Measurements from ENCODE around the gene ZBTB44. TPM values are rescaled to one million over a fixed set of nuclear protein-coding genes. Genes with fewer than 3 reads are reported as not detected.
A peak's percentile ranks its signal among the peaks of the same experiment; 100 is the strongest.

ZBTB44 gene
- total RNA-seq, 4 donors from 2014 or later: 48.8 to 72.3 (median 60.1) TPM

- Histone ChIP-seq H3K36me3 (no peaks in the 10 kb centered on the region), H3K27ac (no peak overlapping the region), H3K9me3 (no peaks in the 10 kb centered on the region), H3K4me1 (peaks cover 0 to 5% (median 3%) of the 10 kb centered on the region in 3 donors), H3K27me3 (no peaks in the 10 kb centered on the region), H3K4me3 (no peak overlapping the region)
- no peak for TF ChIP-seq EP300 (IDR thresholded peaks at IDR 0.05)
- TF ChIP-seq POLR2AphosphoS5 (IDR thresholded peaks at IDR 0.05): no peak
- no peak for TF ChIP-seq POLR2A (IDR thresholded peaks at IDR 0.05)
- no peak for TF ChIP-seq CTCF (IDR thresholded peaks at IDR 0.05)
- WGBS, 2 donors (ENCODE audit: low coverage in 1 of 2): 68 to 100% methylated on average over 1 to 3 of the region's 4 CpGs
- peak; percentile 46 for ATAC-seq
Measured at GRCh38 chr11:130180491-130180890, 134.2 kb downstream of the ZBTB44 start.

- WGBS, 2 donors (ENCODE audit: low coverage in 1 of 2): 40 to 81% methylated on average over 1 to 4 of the region's 21 CpGs
- Histone ChIP-seq H3K4me1 (peaks cover 0 to 5% (median 3%) of the 10 kb centered on the region in 3 donors), H3K36me3 (no peaks in the 10 kb centered on the region), H3K4me3 (no peak overlapping the region), H3K9me3 (peaks cover 0 to 5% (median 0%) of the 10 kb centered on the region in 3 donors), H3K27me3 (no peaks in the 10 kb centered on the region), H3K27ac (peak overlapping the region in 1 of 4 donors; percentile 24)
- TF ChIP-seq POLR2A (IDR thresholded peaks at IDR 0.05) (no peak), EP300 (IDR thresholded peaks at IDR 0.05) (no peak), POLR2AphosphoS5 (IDR thresholded peaks at IDR 0.05) (no peak), CTCF (IDR thresholded peaks at IDR 0.05) (no peak)
- ATAC-seq: no peak
Measured at GRCh38 chr11:130179396-130180306, 135.1 kb downstream of the ZBTB44 start.

- H3K4me1 ChIP-seq: peaks cover 0 to 5% (median 3%) of the 10 kb centered on the region in 3 donors
- peaks cover 0 to 9% (median 0%) of the 10 kb centered on the region in 3 donors for H3K9me3 ChIP-seq
- H3K36me3 ChIP-seq: no peaks in the 10 kb centered on the region
- H3K4me3 ChIP-seq: no peak overlapping the region
- ATAC-seq: no peak
- WGBS, 2 donors (ENCODE audit: low coverage in 1 of 2): 50 to 76% methylated on average over 2 of the region's 16 CpGs
- H3K27me3 ChIP-seq: no peaks in the 10 kb centered on the region
- no peak overlapping the region for H3K27ac ChIP-seq
- no peak for TF ChIP-seq POLR2AphosphoS5 (IDR thresholded peaks at IDR 0.05)
- no peak for TF ChIP-seq CTCF (IDR thresholded peaks at IDR 0.05)
- TF ChIP-seq POLR2A (IDR thresholded peaks at IDR 0.05): no peak
- no peak for TF ChIP-seq EP300 (IDR thresholded peaks at IDR 0.05)
Measured at GRCh38 chr11:130178441-130179339, 136.0 kb downstream of the ZBTB44 start.

GRCh38 chr11:130177782-130178181 is 136.9 kb downstream of the ZBTB44 start:
- Histone ChIP-seq H3K4me1 (peaks cover 0 to 5% (median 3%) of the 10 kb centered on the region in 3 donors), H3K9me3 (peaks cover 0 to 9% (median 0%) of the 10 kb centered on the region in 3 donors), H3K36me3 (no peaks in the 10 kb centered on the region), H3K27ac (no peak overlapping the region), H3K27me3 (no peaks in the 10 kb centered on the region), H3K4me3 (no peak overlapping the region)
- TF ChIP-seq CTCF (IDR thresholded peaks at IDR 0.05): no peak
- no peak for TF ChIP-seq POLR2AphosphoS5 (IDR thresholded peaks at IDR 0.05)
- TF ChIP-seq EP300 (IDR thresholded peaks at IDR 0.05): no peak
- no peak for TF ChIP-seq POLR2A (IDR thresholded peaks at IDR 0.05)
- WGBS, 2 donors (ENCODE audit: low coverage in 1 of 2): 82 to 94% methylated on average over 5 to 9 of the region's 10 CpGs
- ATAC-seq: no peak

Small RNA genes within 50 kb of the gene (small RNA-seq; reads per million reads assigned to genes)
- gene RN7SL778P: 0 reads per million in 4 donors

Other genes with a start within 250 kb of the ZBTB44 start
- gene APLP2, start 245.0 kb downstream of the ZBTB44 start, total RNA-seq: 100 to 1,000 TPM; 386 to 533 (median 452) TPM
- gene ST14, start 155.1 kb downstream of the ZBTB44 start, total RNA-seq: 10 to 100 TPM in 1 of 4 donors, 1 to 10 TPM in 2, under 1 TPM in 1; 0.62 to 16.5 (median 1.8) TPM
- 10 to 100 TPM in 3 of 4 donors, 1 to 10 TPM in 1; 10.0 to 45.6 (median 34.0) TPM for gene ADAMTS8, start 113.7 kb upstream of the ZBTB44 start, total RNA-seq
- gene ADAMTS15, start 133.7 kb upstream of the ZBTB44 start, total RNA-seq: 10 to 100 TPM in 1 of 4 donors, 1 to 10 TPM in 3; 8.4 to 11.8 (median 9.5) TPM